Ovary (tissue), 9 donors: Measurements from ENCODE around the gene ATP13A4. TPM values are rescaled to one million over a fixed set of nuclear protein-coding genes. Genes with fewer than 3 reads are reported as not detected.

Source experiments
- DNase-seq, 5 donors: peaks; one replicate each; pipeline ENCODE4 v3.0.0-alpha.2; 2019 to 2020
- H3K27ac ChIP-seq, 2 donors: fragments of 200-600 bp; one replicate each; pipeline versions ENCODE4 v1.5.1 to v1.8.0; 2019 to 2022
- H3K27me3 ChIP-seq: fragments of 200-600 bp; one replicate; pipeline ENCODE4 v1.8.0; 2022
- H3K36me3 ChIP-seq: fragments of 200-600 bp; sonication (generic); one replicate; pipeline ENCODE4 v1.5.1; 2019
- H3K4me1 ChIP-seq: one replicate; pipeline ENCODE4 v1.8.1; 2013; ENCODE audit warnings: mild to moderate bottlenecking, moderate library complexity; ENCODE audit not compliant: insufficient read depth
- H3K4me3 ChIP-seq: fragments of 200-600 bp; sonication (generic); one replicate; pipeline ENCODE4 v1.5.1; 2017
- H3K9me3 ChIP-seq, 2 donors: fragments of 200-600 bp in 1 of 2; sonication (generic) in 1 of 2; one replicate each; pipeline versions ENCODE4 v1.5.1 to v1.8.1; 2013 to 2019; ENCODE audit warnings: mild to moderate bottlenecking in 1 of 2, moderate library complexity in 1 of 2
- CTCF ChIP-seq, 3 donors: fragments of 450-650 bp in 2 of 3; fragments of 200-600 bp in 1 of 3; IDR thresholded peaks; one replicate each; pipeline versions ENCODE4 v1.5.1 to v1.8.0; 2016 to 2022; ENCODE audit warnings: antibody characterized with exemption in 3 of 3, mild to moderate bottlenecking in 1 of 3
- EP300 ChIP-seq: sonication (generic); formaldehyde crosslinking; IDR thresholded peaks from one replicate; pipeline ENCODE4 v1.6.1; 2017; ENCODE audit warnings: antibody characterized with exemption
- POLR2A ChIP-seq: fragments of 450-650 bp; IDR thresholded peaks from one replicate; pipeline ENCODE4 v1.6.1; 2017; ENCODE audit warnings: antibody characterized with exemption, mild to moderate bottlenecking, moderate library complexity
- WGBS, 3 donors: extraction: QIAGEN DNeasy Blood & Tissue Kit in 1 of 3; methylation state at CpG; one replicate each; pipeline versions ENCODE4 v1.1.5 to v1.1.7; 2013 to 2017; 5-methylcytosine and 5-hydroxymethylcytosine counted together
- intact Hi-C, 4 donors: fragments of 100-400 bp; cut with DNase I; formaldehyde crosslinking; loops; one replicate each; pipeline versions ENCODE4 v1.11.0 to v1.15.1; 2022 to 2023
- polyA plus RNA-seq, 2 donors: library from polyadenylated mRNA; stranded (reverse); fragments of 200-250 nt in 1 of 2; fragments of 350-450 nt in 1 of 2; fragmentation: Illumina TruSeq in 1 of 2; extraction: RNeasy Lipid Tissue Mini Kit (QIAGEN cat#74804) in 1 of 2; gene quantifications; one replicate each; pipeline ENCODE4 v1.2.3, GENCODE V29; 2013 to 2014
- total RNA-seq, 7 donors: library from RNA; depleted of rRNA in 2 of 7; stranded (reverse); fragments of >200 nt in 2 of 7; fragmentation: NEBNext Ultra II Directional in 3 of 7; extraction: Animal tissue kit (Norgen Biotek cat#: 25700) in 3 of 7; gene quantifications; one replicate each; pipeline versions ENCODE4 v1.1.0 to v1.2.4, GENCODE V29; 2016 to 2023
- donor health status: DM: no; HTN: no; CAD: no; lungs with moderate emphysema.
- donor health status: DM: no; HTN: no; CAD: no.
- donor health status: Bipolar disorder and iron deficiency.
- donor health status: DM: yes; HTN: yes; CAD: no.
- donor health status: DM: no; HTN: no; CAD: no.
- donor health status: DM: yes; HTN: yes; CAD: no.

ATP13A4 gene
- total and polyA plus RNA-seq, 9 donors: 0.27 to 17.5 (median 0.51) TPM

GRCh38 chr3:193574488-193575070, 19.9 kb upstream of the ATP13A4 start:
- intact Hi-C loops: loop anchor here in 3 of 4 donors (10.0 kb wide), 1 partner anchor 760 kb away; no protein-coding TSS in a partner anchor
- Histone ChIP-seq H3K27ac (no peak overlapping the region), H3K36me3 (no peaks in the 10 kb centered on the region), H3K4me1 (no peaks in the 10 kb centered on the region), H3K9me3 (no peaks in the 10 kb centered on the region), H3K4me3 (no peak overlapping the region), H3K27me3 (no peaks in the 10 kb centered on the region)
- no peak for DNase-seq
- TF ChIP-seq CTCF (IDR thresholded peaks at IDR 0.05) (no peak), POLR2A (no peak), EP300 (no peak)
- 49 to 53% (median 50%) methylated on average over 2 of the region's 2 CpGs for WGBS, 3 donors

- Histone ChIP-seq H3K9me3 (no peaks in the 10 kb centered on the region), H3K4me3 (no peak overlapping the region), H3K27ac (no peak overlapping the region), H3K27me3 (no peaks in the 10 kb centered on the region), H3K4me1 (no peaks in the 10 kb centered on the region), H3K36me3 (no peaks in the 10 kb centered on the region)
- 61 to 69% (median 66%) methylated on average over 4 of the region's 4 CpGs for WGBS, 3 donors
- TF ChIP-seq EP300 (no peak), CTCF (IDR thresholded peaks at IDR 0.05) (no peak), POLR2A (no peak)
- no peak for DNase-seq
- intact Hi-C loops: loop anchor here in 3 of 4 donors (2.0 to 10.0 kb wide), 2 partner anchors 759 to 1007 kb away; no protein-coding TSS in a partner anchor
These were observed 18.9 kb upstream of the ATP13A4 start for GRCh38 chr3:193573403-193574191.

- WGBS, 3 donors: 3 to 5% (median 4%) methylated on average over 10 of the region's 10 CpGs
- no peak overlapping the region for H3K27ac ChIP-seq
- no peak for TF ChIP-seq EP300
- peak; percentile 32 to 60 (median 43) for TF ChIP-seq CTCF (IDR thresholded peaks at IDR 0.05)
- DNase-seq: peak; percentile 38 to 59 (median 44)
- H3K36me3 ChIP-seq: no peaks in the 10 kb centered on the region
- H3K27me3 ChIP-seq: no peaks in the 10 kb centered on the region
- intact Hi-C loops: loop anchor here in 3 of 4 donors (2.0 to 10.0 kb wide), 2 partner anchors 758 to 1006 kb away; no protein-coding TSS in a partner anchor
- H3K4me1 ChIP-seq: no peaks in the 10 kb centered on the region
- H3K9me3 ChIP-seq: no peaks in the 10 kb centered on the region
- no peak overlapping the region for H3K4me3 ChIP-seq
These were observed 17.8 kb upstream of the ATP13A4 start for GRCh38 chr3:193572426-193572908.

GRCh38 chr3:193569119-193569518, 14.4 kb upstream of the ATP13A4 start:
- TF ChIP-seq POLR2A (no peak), CTCF (IDR thresholded peaks at IDR 0.05) (no peak), EP300 (no peak)
- WGBS, 3 donors: 75 to 81% (median 77%) methylated on average over 2 of the region's 2 CpGs
- intact Hi-C loops: no loop called here
- Histone ChIP-seq H3K9me3 (no peaks in the 10 kb centered on the region), H3K4me1 (no peaks in the 10 kb centered on the region), H3K4me3 (no peak overlapping the region), H3K36me3 (no peaks in the 10 kb centered on the region), H3K27me3 (no peaks in the 10 kb centered on the region), H3K27ac (no peak overlapping the region)
- DNase-seq: no peak
